HepG2 (cell line): ENCODE results near the gene SPCS1. TPM values are rescaled to one million over a fixed set of nuclear protein-coding genes. Genes with fewer than 3 reads are reported as not detected.

Experiments
- BHLHE40 ChIP-seq: IDR thresholded peaks from 2 replicates; pipeline ENCODE4 v1.6.1; 2011; ENCODE audit warnings: low read length, improper control_type of control experiment
- BORCS8-MEF2B ChIP-seq: sonication (generic); formaldehyde crosslinking; IDR thresholded peaks from 2 replicates; pipeline ENCODE4 v1.8.0; 2022; ENCODE audit warnings: mild to moderate bottlenecking, missing genetic modification reagents
- CCAR2 ChIP-seq: fragments of 200-400 bp; formaldehyde crosslinking; optimal IDR thresholded peaks from 2 replicates; pipeline ENCODE3; 2018; ENCODE audit warnings: low read depth, mild to moderate bottlenecking, low read length, moderate library complexity
- DBP ChIP-seq: sonication (generic); formaldehyde crosslinking; IDR thresholded peaks from 2 replicates; pipeline ENCODE4 v1.4.0; 2020; ENCODE audit warnings: missing genetic modification reagents; ENCODE audit errors: not compliant biosample characterization
- FOSL1 ChIP-seq: sonication (generic); formaldehyde crosslinking; IDR thresholded peaks from 2 replicates; pipeline ENCODE4 v1.9.0; 2021; ENCODE audit warnings: missing genetic modification reagents, borderline replicate concordance
- FOXK2 ChIP-seq: fragments of 450-650 bp; IDR thresholded peaks from 2 replicates; pipeline ENCODE4 v1.6.1; 2016
- MAFG ChIP-seq: sonication (generic); formaldehyde crosslinking; IDR thresholded peaks from 2 replicates; pipeline ENCODE4 v1.5.1; 2020; ENCODE audit warnings: mild to moderate bottlenecking, missing genetic modification reagents
- NAIF1 ChIP-seq: sonication (generic); formaldehyde crosslinking; IDR thresholded peaks from 2 replicates; pipeline ENCODE4 v1.5.0; 2020; ENCODE audit warnings: mild to moderate bottlenecking, missing genetic modification reagents, borderline replicate concordance
- NR2F1 ChIP-seq, 2 experiments: fragments of 450-650 bp in 1 of 2; formaldehyde crosslinking in 1 of 2; IDR thresholded peaks; 2 replicates each; pipeline versions ENCODE4 v1.5.0 to v1.6.1; 2016 to 2020; ENCODE audit warnings: mild to moderate bottlenecking in 1 of 2, missing compliant biosample characterization in 1 of 2, missing genetic modification reagents in 1 of 2, moderate library complexity in 1 of 2
- PAWR ChIP-seq: sonication (generic); formaldehyde crosslinking; IDR thresholded peaks from 2 replicates; pipeline ENCODE4 v1.4.0; 2020; ENCODE audit warnings: missing genetic modification reagents, mild to moderate bottlenecking, borderline replicate concordance
- RFXANK ChIP-seq: IDR thresholded peaks from 2 replicates; pipeline ENCODE4 v1.6.1; 2016
- STAG1 ChIP-seq: sonication (generic); formaldehyde crosslinking; IDR thresholded peaks from 2 replicates; pipeline ENCODE4 v1.4.0; 2020; ENCODE audit warnings: missing genetic modification reagents
- XBP1 ChIP-seq: sonication (generic); formaldehyde crosslinking; IDR thresholded peaks from 2 replicates; pipeline ENCODE4 v1.5.0; 2020; ENCODE audit warnings: missing genetic modification reagents
- ZNF879 ChIP-seq: sonication (generic); formaldehyde crosslinking; IDR thresholded peaks from 2 replicates; pipeline ENCODE4 v1.8.1; 2023; ENCODE audit warnings: missing genetic modification reagents
- polyA plus RNA-seq, 8 experiments: library from polyadenylated mRNA; depleted of rRNA in 3 of 8; stranded (reverse) in 7 of 8; unstranded in 1 of 8; fragments of >200 nt; fragmentation: Illumina TruSeq in 4 of 8; extraction: Trizol in 4 of 8; gene quantifications; 2 replicates each; pipeline versions ENCODE4 v1.2.1 to v1.2.3, GENCODE V29; 2011 to 2016; ENCODE audit warnings: low read depth in 4 of 8, missing spikeins in 1 of 8, mixed read lengths in 1 of 8; ENCODE audit not compliant: insufficient read depth in 1 of 8
- total RNA-seq, 5 experiments: library from RNA; depleted of rRNA; stranded (reverse); fragments of >200 nt; fragmentation: Illumina TruSeq; extraction: Trizol; gene quantifications; 2 replicates each; pipeline ENCODE4 v1.2.3, GENCODE V29; 2016; ENCODE audit warnings: low read depth in 1 of 5
- TF ChIP-seq, protein P1 (sequence below): sonication (generic); formaldehyde crosslinking; IDR thresholded peaks from 2 replicates; pipeline ENCODE4 v1.4.0; 2020; ENCODE audit warnings: missing genetic modification reagents

The SPCS1 gene
- total and polyA plus RNA-seq, 2 of the 13 experiments (the other 11 are each of a cell fraction or from before 2014, with no cell fraction given): 84.6 to 120 TPM

DNA sequence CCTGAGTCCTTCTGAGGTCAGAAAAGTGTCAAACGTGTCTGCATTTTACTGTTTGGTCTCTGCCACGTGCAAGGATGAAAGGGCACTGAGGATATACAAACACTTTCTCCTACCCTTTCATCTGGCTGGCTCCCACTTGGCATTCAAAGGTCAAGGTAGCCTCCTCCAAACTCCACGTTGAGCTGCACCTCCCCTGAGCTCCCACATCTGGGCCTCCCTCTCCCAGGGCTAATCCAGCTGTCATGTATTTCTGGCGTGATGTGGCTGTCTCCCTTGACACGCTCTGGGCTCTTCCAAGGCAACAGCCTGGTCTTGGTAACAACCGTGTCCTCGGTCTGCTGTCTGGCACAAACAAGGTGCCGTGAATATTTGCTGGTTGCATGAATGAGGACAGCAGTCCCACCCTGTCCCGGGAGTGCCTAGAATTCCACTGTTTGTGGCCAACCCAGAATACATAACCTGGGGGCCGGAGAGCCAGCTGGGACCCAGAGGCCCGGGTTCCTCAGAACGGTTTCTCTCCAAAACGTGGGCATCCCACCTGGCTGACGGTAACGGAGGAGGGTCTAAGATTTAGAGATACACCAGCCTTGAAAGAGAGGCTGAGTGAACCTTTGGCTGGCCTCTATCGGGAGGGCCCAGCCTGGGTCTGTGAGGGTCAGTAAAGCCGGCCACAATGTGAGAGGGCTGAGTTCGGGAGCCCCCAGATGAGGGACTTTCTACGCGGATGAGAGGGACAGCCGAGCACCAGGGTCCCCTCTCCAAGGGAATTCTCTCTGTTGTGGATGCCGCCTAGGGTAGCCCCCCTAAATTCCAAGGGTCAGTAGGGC, 1.1 kb upstream of the SPCS1 start (continued):
- TF ChIP-seq, protein P1, sequence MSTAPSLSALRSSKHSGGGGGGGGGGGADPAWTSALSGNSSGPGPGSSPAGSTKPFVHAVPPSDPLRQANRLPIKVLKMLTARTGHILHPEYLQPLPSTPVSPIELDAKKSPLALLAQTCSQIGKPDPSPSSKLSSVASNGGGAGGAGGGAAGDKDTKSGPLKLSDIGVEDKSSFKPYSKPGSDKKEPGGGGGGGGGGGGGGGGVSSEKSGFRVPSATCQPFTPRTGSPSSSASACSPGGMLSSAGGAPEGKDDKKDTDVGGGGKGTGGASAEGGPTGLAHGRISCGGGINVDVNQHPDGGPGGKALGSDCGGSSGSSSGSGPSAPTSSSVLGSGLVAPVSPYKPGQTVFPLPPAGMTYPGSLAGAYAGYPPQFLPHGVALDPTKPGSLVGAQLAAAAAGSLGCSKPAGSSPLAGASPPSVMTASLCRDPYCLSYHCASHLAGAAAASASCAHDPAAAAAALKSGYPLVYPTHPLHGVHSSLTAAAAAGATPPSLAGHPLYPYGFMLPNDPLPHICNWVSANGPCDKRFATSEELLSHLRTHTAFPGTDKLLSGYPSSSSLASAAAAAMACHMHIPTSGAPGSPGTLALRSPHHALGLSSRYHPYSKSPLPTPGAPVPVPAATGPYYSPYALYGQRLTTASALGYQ (CRISPR knock-in tag): peak; percentile 96
- no peak for TF ChIP-seq PAWR (CRISPR knock-in tag)
- TF ChIP-seq NAIF1 (CRISPR knock-in tag): no peak
- TF ChIP-seq FOSL1 (CRISPR knock-in tag): no peak
- no peak for TF ChIP-seq XBP1
- TF ChIP-seq CCAR2: no peak
- TF ChIP-seq DBP (CRISPR knock-in tag): no peak
- peak; percentile 84 for TF ChIP-seq BORCS8-MEF2B (CRISPR knock-in tag)
- peak; percentile 93 to 95 for TF ChIP-seq NR2F1 (CRISPR knock-in tag; IDR thresholded peaks at IDR 0.05)
- TF ChIP-seq MAFG (CRISPR knock-in tag): no peak
- TF ChIP-seq FOXK2: no peak
- peak; percentile 99 for TF ChIP-seq BHLHE40
- no peak for TF ChIP-seq ZNF879 (CRISPR knock-in tag)
- TF ChIP-seq STAG1: no peak
- 0 out of 2 replicates have a peak, but pooled peaks have one; percentile 44 for TF ChIP-seq RFXANK (CRISPR knock-in tag)
- TF ChIP-seq, all 625 proteins: peak for 245
